GM12878 (cell line): ENCODE measurements around the gene ACTR1A. TPM values are rescaled to one million over a fixed set of nuclear protein-coding genes. Genes with fewer than 3 reads are reported as not detected.
A peak's percentile ranks its signal among the peaks of the same experiment; 100 is the strongest.

Experiments used
- ATF3 ChIP-seq: IDR thresholded peaks from 2 replicates; pipeline ENCODE4 v1.6.1; 2011; ENCODE audit warnings: low read depth, mild to moderate bottlenecking, low read length, moderate library complexity, borderline replicate concordance; ENCODE audit errors: extremely low read depth
- BACH1 ChIP-seq: fragments of 450-650 bp; IDR thresholded peaks from 2 replicates; pipeline ENCODE4 v1.6.1; 2017; ENCODE audit warnings: mild to moderate bottlenecking, borderline replicate concordance
- BCLAF1 ChIP-seq: fragments of 450-650 bp; IDR thresholded peaks from 2 replicates; pipeline ENCODE4 v1.6.1; 2017; ENCODE audit warnings: antibody characterized with exemption, mild to moderate bottlenecking, moderate library complexity
- CHD2 ChIP-seq: IDR thresholded peaks from 2 replicates; pipeline ENCODE4 v1.6.1; 2011; ENCODE audit warnings: low read depth, low read length, improper control_type of control experiment, borderline replicate concordance
- CHD4 ChIP-seq: fragments of 200-600 bp; sonication (generic); IDR thresholded peaks from 2 replicates; pipeline ENCODE4 v1.6.1; 2016; ENCODE audit warnings: mild to moderate bottlenecking
- CREB1 ChIP-seq: IDR thresholded peaks from 2 replicates; pipeline ENCODE4 v1.6.1; 2012; ENCODE audit warnings: low read depth, mild to moderate bottlenecking, inconsistent platforms
- GATAD2B ChIP-seq: fragments of 450-650 bp; conservative IDR thresholded peaks from 2 replicates; pipeline ENCODE4 v1.6.1; 2017; ENCODE audit warnings: low read depth, mild to moderate bottlenecking, moderate library complexity
- HDGF ChIP-seq: fragments of 450-650 bp; IDR thresholded peaks from 2 replicates; pipeline ENCODE4 v1.6.1; 2016; ENCODE audit warnings: antibody characterized with exemption
- NKRF ChIP-seq: fragments of 450-650 bp; conservative IDR thresholded peaks from 2 replicates; pipeline ENCODE4 v1.6.1; 2017; ENCODE audit warnings: mild to moderate bottlenecking, moderate library complexity
- PAX5 ChIP-seq: IDR thresholded peaks from 2 replicates; pipeline ENCODE4 v1.6.1; 2011; ENCODE audit warnings: low read depth, low read length, borderline replicate concordance
- RAD21 ChIP-seq: IDR thresholded peaks from 2 replicates; pipeline ENCODE4 v1.6.1; 2011; ENCODE audit warnings: mild to moderate bottlenecking, low read depth, low read length, moderate library complexity; ENCODE audit not compliant: insufficient read depth
- RELB ChIP-seq: fragments of 450-650 bp; IDR thresholded peaks from 2 replicates; pipeline ENCODE4 v1.6.1; 2017; ENCODE audit warnings: low read depth, mild to moderate bottlenecking, moderate library complexity
- SKIL ChIP-seq: fragments of 450-650 bp; IDR thresholded peaks from 2 replicates; pipeline ENCODE4 v1.6.1; 2017; ENCODE audit warnings: mild to moderate bottlenecking, low read depth, inconsistent platforms; ENCODE audit not compliant: poor library complexity, severe bottlenecking
- SREBF1 ChIP-seq: IDR thresholded peaks from 2 replicates; pipeline ENCODE4 v1.6.1; 2012; ENCODE audit warnings: mild to moderate bottlenecking, low read length
- SUZ12 ChIP-seq: fragments of 200-600 bp; sonication (generic); IDR thresholded peaks from one replicate; pipeline ENCODE4 v1.6.1; 2018; ENCODE audit warnings: antibody characterized with exemption, mild to moderate bottlenecking; ENCODE audit not compliant: unreplicated experiment
- WRNIP1 ChIP-seq: IDR thresholded peaks from 2 replicates; pipeline ENCODE4 v1.6.1; 2011; ENCODE audit warnings: low read depth, low read length, improper control_type of control experiment, borderline replicate concordance
- ZBTB33 ChIP-seq: fragments of 450-650 bp; IDR thresholded peaks from 2 replicates; pipeline ENCODE4 v1.6.1; 2017; ENCODE audit warnings: mild to moderate bottlenecking
- polyA plus RNA-seq, 11 experiments: library from polyadenylated mRNA; depleted of rRNA in 4 of 11; unstranded in 6 of 11; stranded (reverse) in 5 of 11; fragments of >200 nt; fragmentation: Nextera tagmentation in 4 of 11; fragmentation: Illumina TruSeq in 1 of 11; extraction: Ambion mirVana in 4 of 11; extraction: Trizol in 1 of 11; gene quantifications; 1 replicate in 1 of 11; 2 replicates in 10 of 11; pipeline versions ENCODE4 v1.2.1 to v1.2.3, GENCODE V29; 2011 to 2016; ENCODE audit warnings: inconsistent platforms in 2 of 11, missing spikeins in 2 of 11, low read depth in 1 of 11
- total RNA-seq, 4 experiments: library from RNA; depleted of rRNA in 3 of 4; stranded (reverse); fragments of >200 nt in 3 of 4; fragmentation: Illumina TruSeq in 1 of 4; extraction: Trizol in 1 of 4; gene quantifications; 2 replicates each; pipeline versions ENCODE4 v1.2.1 to v1.2.3, GENCODE V29; 2013 to 2021

ACTR1A gene
- total and polyA plus RNA-seq, 10 of the 15 experiments (the other 5 are each of a cell fraction or from before 2014, with no cell fraction given) = 43.0 to 110 (median 78.9) TPM

GRCh38 chr10:102450374-102451104 is 52.0 kb downstream of the ACTR1A start (continued):
- no peak for TF ChIP-seq ZBTB33
- TF ChIP-seq PAX5 = no peak; the same call in 1 of the 2 replicates
- TF ChIP-seq CHD4 = no peak
- no peak for TF ChIP-seq CHD2
- no peak for TF ChIP-seq SREBF1
- no peak for TF ChIP-seq SUZ12
- peak; percentile 91 for TF ChIP-seq BACH1
- peak; percentile 92 for TF ChIP-seq NKRF
- TF ChIP-seq ATF3 = no peak
- TF ChIP-seq BCLAF1 = no peak
- TF ChIP-seq CREB1 = no peak
- TF ChIP-seq GATAD2B = peak; percentile 97
- no peak; the same call in 1 of the 2 replicates for TF ChIP-seq RELB
- no peak for TF ChIP-seq WRNIP1
- no peak for TF ChIP-seq SKIL
- no peak for TF ChIP-seq RAD21
- no peak for TF ChIP-seq HDGF
